SHP77 (cell line): Measurements from ENCODE around the gene HSPA2.
"Not testable (repeated sequence)": the region's sequence is repeated elsewhere in the genome, so short reads cannot be mapped to it uniquely, and the experiment has no call there.

Source experiments
- DNase-seq, 2 experiments: peaks; one replicate each; lab custom pipeline; 2025; lab: John Stamatoyannopoulos, UW

Gene HSPA2

DNA sequence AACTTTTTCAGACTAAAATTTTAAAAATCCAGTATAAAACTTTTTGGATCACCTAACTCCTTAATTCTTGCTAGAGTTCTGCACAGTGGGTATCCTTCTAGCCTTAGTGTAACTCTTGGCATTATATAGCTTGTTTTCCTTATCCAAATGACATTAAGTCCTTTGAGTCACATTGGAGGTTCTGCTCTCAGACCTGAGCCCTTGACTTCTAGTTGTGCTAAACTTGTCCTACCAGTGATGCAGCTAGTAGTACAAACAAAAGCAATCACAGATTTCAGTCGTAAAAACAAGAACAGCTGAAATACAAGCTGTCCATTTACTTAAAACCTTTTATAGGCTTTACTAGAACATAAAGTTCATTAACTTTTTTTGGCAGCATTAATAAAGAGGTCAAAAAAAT, 25.5 kb upstream of the HSPA2 start:
- DNase-seq = no peak

DNA sequence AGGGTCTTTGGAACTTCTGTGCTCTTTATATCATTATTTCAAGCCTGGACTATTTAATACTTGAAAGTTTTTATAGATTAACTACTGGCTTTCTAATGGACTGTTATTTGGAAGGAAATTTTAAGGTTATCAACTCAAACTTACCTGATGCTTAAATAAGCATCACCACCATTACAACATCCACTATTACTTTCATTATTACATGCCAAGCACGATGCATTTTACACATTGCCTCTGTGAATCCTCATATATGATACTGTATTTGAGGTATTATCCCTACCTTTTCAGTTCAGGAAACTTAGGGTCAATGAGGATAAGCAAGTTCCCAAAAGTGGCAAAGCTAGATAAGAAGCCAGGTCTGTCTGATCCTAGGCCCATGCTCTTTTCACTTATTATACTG, 23.6 kb upstream of the HSPA2 start:
- DNase-seq = no peak

DNA sequence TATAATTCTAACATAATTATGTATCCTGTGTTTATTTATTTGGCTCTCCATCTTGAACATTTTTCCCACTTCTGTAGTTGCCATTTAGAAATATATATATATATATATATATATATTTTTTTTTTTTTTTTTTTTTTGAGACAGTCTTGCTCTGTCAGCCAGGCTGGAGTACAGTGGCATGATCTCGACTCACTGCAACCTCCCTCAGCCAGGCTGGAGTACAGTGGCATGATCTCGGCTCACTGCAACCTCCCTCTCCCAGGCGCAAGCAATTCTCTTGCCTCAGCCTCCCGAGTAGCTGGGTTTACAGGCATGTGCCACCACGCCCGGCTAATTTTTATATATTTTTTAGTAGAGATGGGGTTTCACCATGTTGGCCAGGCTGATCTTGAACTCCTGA, 22.9 kb upstream of the HSPA2 start:
- DNase-seq = not testable (repeated sequence)

DNA sequence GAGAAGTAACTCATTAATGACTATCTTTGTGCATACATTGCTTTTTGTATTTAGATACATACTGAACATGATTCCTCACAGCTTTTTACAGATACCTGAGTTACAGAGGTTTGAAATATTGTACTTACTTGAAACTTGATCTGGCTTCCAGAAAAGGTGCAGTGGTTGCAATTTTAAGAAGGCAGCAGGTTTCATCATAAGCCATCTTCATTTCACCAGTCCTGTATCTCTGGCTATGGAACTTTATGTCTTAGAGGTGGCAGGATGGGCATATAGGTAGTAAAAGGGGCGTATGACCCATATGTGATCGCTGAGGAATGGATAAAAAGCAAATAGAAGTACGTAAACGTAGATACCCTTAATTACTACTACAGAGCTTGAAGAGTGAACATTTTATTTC, 22.3 kb upstream of the HSPA2 start:
- no peak for DNase-seq

DNA sequence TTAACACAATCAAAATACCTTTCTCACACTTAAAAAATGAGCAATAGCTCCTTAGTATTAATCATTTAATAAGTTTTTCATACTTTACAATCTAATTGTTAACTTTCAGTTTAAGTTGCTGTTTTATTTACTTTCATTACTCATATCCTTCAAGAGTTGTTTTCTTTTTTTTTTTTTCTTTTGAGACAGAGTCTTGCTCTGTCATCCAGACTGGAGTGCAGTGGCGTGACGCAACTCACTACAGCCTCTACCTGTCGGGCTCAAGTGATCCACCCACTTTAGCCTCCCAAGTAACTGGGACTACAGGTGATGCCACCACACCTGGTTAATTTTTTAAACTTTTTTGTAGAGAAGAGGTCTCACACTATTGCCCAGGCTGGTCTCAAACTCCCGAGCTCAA, 19.8 kb upstream of the HSPA2 start:
- no peak for DNase-seq

DNA sequence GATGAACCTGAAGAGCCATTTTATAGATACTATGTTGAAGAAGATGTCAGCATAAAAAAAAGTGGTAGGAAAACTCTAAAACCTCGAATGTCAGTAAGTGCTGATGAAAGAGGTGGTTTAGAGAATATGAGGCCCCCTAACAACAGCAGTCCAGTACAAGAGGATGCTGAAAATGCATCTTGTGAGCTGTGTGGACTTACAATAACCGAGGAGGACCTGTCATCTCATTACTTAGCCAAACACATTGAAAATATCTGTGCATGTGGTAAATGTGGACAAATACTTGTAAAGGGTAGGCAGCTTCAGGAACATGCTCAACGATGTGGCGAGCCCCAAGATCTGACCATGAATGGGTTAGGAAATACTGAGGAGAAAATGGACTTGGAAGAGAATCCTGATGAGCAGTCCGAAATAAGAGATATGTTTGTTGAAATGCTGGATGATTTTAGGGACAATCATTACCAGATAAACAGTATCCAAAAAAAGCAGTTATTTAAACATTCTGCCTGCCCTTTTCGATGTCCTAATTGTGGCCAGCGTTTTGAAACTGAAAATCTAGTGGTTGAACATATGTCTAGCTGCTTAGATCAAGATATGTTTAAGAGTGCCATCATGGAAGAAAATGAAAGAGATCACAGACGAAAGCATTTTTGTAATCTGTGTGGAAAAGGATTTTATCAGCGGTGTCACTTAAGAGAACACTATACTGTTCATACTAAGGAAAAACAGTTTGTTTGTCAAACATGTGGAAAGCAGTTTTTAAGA, 17.8 kb upstream of the HSPA2 start:
- DNase-seq = no peak

DNA sequence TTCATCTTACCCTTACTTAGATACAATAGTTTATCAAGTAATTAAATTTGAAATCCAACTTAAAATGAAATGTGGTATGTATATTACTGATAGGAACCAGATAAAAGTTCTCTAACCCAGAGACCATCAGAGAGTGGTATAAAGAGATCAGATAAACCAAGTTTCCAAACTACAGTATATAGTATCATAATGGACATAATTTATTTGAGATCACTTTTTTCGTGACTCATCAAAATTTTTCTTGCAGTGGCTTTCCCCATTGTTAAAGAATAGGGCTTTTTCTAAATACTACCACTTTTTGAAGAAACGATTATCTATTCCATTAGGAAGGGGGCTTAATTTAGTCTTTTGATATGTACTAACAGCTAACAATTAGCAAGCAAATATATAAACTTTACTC, 15.2 kb upstream of the HSPA2 start:
- no peak for DNase-seq

DNA sequence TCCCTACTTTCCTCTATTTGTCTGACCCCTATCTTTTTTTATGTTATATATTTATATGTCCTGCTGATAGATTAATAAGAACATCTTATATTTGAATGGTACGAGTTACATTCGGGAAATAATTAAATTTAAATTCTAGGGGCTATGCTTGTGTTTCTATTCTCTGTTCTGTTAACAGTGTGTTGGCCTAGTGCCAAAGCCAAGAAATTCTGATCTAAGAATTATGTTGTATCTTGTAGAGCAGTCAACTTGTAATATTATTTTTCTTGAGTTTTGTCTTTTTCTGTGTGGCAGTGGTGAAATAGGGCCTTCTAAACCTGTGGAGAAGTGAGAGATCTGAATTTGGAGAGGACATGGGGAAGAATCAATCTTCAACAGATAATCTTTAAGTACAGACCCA, 9.0 kb upstream of the HSPA2 start:
- DNase-seq = no peak

DNA sequence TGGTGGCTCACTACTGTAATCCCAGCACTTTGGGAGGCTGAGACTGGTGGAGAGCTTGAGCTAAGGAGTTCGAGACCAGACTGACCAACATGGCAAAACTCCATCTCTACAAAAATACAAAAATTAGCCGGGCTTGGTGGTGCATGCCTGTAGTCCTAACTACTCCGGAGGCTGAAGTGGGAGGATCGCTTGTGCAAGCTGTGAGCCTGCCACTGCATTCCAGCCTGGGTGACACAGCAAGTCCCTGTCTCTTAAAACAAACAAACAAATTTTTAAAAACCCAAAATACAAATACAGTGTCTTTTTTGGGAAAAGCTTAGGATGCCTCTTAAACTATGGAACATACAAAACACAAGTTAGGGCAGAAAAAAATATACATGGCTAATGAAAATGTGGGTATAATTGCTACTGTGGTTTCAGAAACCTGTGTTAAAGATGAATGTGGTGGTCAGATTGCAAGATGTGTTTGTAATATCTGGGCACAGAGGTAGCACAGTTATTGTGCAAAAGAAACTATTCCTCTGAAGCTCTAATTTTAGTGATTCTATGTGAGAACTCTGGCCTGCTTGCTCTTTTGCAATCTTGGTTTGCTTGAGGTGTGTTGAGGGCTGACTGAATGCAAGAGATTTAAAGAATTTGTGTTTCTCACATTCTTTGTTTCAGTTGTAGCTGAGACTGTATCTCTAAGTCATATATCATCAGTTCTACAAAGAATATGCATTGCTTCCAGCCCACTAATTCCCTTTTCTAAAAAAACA, 3.9 kb upstream of the HSPA2 start:
- DNase-seq = no peak

DNA sequence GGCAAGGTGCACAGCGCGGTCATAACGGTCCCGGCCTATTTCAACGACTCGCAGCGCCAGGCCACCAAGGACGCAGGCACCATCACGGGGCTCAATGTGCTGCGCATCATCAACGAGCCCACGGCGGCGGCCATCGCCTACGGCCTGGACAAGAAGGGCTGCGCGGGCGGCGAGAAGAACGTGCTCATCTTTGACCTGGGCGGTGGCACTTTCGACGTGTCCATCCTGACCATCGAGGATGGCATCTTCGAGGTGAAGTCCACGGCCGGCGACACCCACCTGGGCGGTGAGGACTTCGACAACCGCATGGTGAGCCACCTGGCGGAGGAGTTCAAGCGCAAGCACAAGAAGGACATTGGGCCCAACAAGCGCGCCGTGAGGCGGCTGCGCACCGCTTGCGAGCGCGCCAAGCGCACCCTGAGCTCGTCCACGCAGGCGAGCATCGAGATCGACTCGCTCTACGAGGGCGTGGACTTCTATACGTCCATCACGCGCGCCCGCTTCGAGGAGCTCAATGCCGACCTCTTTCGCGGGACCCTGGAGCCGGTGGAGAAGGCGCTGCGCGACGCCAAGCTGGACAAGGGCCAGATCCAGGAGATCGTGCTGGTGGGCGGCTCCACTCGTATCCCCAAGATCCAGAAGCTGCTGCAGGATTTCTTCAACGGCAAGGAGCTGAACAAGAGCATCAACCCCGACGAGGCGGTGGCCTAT, 875 bp downstream of the HSPA2 start:
- DNase-seq = peak in 1 of 2 experiments; percentile 47

DNA sequence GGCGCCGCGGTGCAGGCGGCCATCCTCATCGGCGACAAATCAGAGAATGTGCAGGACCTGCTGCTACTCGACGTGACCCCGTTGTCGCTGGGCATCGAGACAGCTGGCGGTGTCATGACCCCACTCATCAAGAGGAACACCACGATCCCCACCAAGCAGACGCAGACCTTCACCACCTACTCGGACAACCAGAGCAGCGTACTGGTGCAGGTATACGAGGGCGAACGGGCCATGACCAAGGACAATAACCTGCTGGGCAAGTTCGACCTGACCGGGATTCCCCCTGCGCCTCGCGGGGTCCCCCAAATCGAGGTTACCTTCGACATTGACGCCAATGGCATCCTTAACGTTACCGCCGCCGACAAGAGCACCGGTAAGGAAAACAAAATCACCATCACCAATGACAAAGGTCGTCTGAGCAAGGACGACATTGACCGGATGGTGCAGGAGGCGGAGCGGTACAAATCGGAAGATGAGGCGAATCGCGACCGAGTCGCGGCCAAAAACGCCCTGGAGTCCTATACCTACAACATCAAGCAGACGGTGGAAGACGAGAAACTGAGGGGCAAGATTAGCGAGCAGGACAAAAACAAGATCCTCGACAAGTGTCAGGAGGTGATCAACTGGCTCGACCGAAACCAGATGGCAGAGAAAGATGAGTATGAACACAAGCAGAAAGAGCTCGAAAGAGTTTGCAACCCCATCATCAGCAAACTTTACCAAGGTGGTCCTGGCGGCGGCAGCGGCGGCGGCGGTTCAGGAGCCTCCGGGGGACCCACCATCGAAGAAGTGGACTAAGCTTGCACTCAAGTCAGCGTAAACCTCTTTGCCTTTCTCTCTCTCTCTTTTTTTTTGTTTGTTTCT, 1.7 kb downstream of the HSPA2 start:
- no peak for DNase-seq

DNA sequence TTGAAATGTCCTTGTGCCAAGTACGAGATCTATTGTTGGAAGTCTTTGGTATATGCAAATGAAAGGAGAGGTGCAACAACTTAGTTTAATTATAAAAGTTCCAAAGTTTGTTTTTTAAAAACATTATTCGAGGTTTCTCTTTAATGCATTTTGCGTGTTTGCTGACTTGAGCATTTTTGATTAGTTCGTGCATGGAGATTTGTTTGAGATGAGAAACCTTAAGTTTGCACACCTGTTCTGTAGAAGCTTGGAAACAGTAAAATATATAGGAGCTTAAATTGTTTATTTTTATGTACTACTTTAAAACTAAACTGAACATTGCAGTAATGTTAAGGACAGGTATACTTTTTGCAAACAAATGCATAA, 2.3 kb downstream of the HSPA2 start:
- no peak for DNase-seq

DNA sequence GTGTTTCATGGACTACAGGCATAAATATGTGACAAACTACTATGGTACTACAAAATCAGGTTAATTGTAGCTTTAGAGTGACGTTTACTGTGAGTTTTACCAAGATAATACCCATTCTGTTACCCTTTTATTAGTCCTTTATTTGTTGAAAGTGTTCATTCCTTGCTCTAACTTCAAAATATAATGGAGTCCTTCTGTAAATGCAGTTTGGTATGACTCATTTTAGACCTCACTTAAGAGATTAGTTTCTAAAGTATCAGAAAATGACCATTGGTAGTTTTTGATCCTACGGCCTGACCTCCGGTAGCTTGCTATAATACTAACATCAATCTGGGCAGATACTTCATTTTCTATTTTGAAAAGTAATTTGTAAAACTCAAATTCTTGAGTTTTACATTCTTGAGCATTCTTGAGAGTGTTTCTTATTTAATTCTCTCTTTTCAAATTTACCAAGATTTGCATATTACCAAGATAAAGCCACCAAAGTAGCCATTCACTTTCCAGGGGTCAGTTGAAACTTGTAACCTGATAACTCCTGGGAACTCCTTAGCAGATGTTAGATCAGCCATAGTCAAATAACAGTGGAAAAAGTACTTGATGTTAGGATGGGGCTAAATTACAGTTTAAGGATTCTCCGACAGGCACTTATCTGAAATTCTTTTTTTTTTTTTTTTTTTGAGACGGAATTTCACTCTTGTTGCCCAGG, 4.2 kb downstream of the HSPA2 start:
- no peak for DNase-seq

DNA sequence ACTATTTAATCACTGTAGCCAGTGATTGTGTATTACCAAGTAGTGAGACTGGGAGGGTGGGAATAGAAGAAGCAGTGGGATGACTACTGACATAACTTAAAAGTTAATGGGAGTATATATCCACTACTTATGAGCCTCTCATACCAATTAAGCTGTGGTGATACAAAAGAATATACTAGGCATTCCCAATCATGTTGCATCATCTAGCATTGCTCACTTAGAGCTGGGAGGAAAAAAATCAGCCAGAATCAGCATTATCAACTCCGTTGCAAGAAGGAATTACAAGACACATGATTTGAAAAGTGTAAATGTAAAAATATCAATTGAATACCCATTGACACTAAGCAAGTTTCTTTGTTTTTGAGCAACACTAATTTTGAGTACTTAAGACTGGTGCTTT, 8.5 kb downstream of the HSPA2 start:
- DNase-seq = no peak

DNA sequence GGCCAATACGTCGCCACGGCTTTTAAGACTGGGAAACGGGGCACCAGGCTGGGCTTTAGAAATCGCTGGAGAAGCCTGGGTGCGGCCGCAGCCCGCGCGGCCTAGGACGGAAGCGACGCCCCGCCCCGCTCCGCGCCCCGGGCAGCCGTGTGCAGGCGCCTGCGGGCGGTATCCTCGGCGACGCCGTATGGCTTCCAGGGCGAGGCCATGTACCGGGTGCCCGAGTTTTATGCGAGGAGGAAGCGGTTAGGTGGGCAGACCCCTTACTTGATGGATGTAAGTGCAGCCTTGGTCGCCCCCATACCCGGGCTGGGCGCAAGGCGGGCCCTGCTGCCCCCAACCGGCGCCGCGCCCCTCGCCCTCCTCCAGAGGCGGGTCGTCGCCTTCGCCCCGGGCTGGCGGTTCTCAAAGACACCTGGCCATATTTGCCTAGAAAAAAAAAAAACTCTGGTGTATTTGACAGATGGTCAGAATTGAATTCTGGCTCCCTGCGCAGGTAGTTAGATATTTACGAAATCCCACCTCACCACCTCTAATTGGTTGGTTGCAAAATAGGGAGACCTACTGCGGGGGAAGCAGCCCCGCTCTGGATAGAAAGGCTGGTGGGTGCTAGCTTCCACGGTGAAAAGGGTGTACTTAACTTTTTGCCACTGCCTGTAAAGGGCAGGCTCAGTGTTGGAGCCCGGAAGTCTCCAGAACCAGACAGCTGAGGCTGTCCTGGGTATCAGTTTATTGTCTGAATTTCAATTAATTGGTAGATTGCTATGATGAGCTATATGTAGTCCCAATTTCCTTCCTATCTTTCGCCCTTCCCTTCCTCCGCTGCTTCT, 9.5 kb downstream of the HSPA2 start, which contains the start of gene PPP1R36:
Gene PPP1R36, plus strand, starts transcription at position 171 of the 830 bp plus-strand sequence. Its CDS starts 37 bp downstream, at position 208.
- DNase-seq = peak; percentile 40 to 78

DNA sequence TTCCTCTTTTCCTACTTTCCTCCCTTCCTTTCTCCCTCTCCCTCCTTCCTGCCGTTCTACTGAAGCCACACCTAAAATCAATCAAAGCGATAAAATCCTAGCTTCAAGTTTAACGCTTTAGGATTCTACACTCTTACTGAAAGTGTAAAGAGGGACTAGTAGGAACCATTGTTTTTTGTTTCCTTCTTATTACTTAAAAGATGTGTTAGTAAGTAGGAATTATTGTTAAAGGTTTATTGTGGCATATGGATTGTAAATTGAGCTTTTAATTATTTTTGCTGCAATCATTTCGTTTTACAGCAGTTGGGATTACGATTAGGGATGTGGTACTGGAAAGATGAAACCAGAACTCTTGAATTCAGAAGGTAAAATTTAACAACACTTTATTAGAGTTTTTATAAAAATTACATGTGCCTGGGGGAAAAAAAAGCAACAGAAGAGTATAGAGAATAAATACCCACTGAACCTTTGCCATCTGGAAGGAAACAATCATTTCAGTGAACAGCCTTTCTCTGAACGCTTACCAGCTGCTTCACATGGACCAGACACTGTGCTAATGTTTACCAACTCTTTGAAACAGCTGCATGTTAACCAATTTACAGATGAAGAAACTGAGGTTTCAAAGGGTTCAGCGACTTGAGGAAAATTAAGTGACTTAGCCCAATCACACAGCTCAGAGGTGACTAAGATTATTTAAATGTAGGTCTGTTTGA, 10.2 kb downstream of the HSPA2 start:
- DNase-seq = peak; percentile 12 to 59

DNA sequence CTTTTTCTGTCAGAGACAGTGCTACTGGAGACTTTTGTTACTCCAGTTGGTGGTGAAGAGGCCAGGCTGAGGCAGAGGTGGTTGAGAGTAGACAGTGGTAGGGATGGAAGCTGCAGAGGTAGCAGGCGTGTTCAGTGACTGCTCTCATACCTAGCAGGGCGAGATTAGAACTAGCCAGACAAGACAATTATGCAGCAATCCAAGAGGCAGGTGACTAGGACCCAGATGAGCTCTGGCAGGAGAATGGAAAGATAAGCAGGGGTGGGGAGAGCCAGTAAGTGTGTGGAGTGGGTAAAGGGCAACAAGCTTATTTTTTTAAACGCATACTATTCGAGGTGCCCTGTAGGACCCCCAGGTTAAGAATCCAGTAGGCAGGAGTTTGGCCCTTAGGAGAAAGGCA, 14.0 kb downstream of the HSPA2 start:
- no peak for DNase-seq

DNA sequence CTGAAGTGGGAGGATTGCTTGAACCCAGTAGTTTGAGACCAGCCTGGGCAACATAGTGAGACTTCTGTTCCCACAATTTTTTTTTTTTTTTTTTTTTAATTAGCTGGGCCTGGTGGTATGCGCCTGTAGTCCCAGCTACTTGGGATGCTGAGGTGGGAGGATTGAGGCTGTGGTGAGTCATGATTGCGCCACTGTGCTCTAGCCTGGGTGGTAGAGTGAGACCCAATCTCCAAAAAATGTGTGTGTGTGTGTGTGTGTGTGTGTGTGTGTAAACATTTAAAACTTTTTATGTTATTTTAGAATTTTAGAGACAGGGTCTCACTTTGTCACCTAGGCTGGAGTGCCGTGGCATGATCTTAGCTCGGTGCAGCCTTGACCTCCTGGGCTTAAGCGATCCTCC, 16.0 kb downstream of the HSPA2 start:
- DNase-seq = no peak

DNA sequence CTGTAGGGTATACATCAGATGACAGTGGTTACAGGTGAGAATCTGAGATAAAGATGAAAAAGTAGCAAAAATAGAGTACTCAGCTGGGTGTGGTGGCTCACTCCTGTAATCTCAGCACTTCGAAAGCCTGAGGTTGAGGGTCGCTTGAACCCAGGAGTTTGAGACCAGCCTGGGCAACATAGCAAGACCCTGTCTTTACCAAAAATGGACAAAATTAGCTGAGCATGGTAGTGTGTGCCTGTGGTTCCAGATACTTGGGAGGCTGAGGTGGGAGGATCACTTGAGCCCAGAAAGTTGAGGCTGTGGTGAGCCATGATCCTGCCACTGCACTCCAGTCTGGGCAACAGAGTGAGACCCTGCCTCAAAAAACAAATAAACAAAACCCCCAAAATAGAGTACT, 17.7 kb downstream of the HSPA2 start:
- not testable (repeated sequence) for DNase-seq

DNA sequence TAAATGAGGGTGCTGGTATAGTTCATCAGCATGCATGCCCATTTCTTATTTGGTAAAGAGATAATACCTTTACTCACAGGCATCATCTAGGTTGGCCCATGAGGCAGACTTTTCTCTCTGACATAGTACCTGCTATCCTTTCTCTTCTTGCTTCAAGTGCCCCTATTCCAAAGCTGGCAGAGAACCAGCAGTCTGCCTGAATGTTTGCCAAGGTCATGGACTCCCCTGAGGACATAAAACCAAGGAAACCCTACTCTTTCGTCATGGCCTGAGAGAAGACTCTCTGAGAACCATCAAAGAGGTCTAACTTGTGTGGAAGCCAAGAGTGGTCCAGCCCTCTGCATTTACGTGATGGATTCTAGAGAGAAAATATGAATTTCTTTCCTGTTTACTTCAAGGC, 21.1 kb downstream of the HSPA2 start:
- no peak for DNase-seq
